H1 (cell line): ENCODE measurements around the gene DHRS7B.

Source experiments
- CHD2 ChIP-seq: IDR thresholded peaks from 2 replicates; pipeline ENCODE4 v1.6.1; 2012; ENCODE audit warnings: low read length, improper control_type of control experiment
- CTCF ChIP-seq, 3 experiments: IDR thresholded peaks; 1 replicate in 2 of 3; 2 replicates in 1 of 3; pipeline versions ENCODE4 v1.5.1 to v1.6.1; 2011; ENCODE audit warnings: low read length in 3 of 3, mild to moderate bottlenecking in 3 of 3, inconsistent platforms in 2 of 3, low read depth in 1 of 3, moderate library complexity in 1 of 3; ENCODE audit not compliant: insufficient read depth in 1 of 3; ENCODE audit errors: control extremely low read depth in 1 of 3
- EP300 ChIP-seq, 2 experiments: IDR thresholded peaks; 1 replicate in 1 of 2; 2 replicates in 1 of 2; pipeline ENCODE4 v1.6.1; 2011 to 2012; ENCODE audit warnings: low read depth in 2 of 2, low read length in 2 of 2, mild to moderate bottlenecking in 2 of 2, borderline replicate concordance in 1 of 2, inconsistent platforms in 1 of 2, moderate library complexity in 1 of 2
- HDAC6 ChIP-seq: IDR thresholded peaks from one replicate; pipeline ENCODE4 v1.7.1; 2012; ENCODE audit warnings: low read depth, mild to moderate bottlenecking, inconsistent platforms, low read length, moderate library complexity
- KDM4A ChIP-seq: IDR thresholded peaks from one replicate; pipeline ENCODE4 v1.7.1; 2012; ENCODE audit warnings: low read depth, mild to moderate bottlenecking, moderate library complexity, low read length, inconsistent platforms; ENCODE audit not compliant: severe bottlenecking
- RAD21 ChIP-seq, 2 experiments: IDR thresholded peaks in 1 of 2; conservative IDR thresholded peaks in 1 of 2; 2 replicates each; pipeline ENCODE4 v1.6.1; 2011; ENCODE audit warnings: low read depth in 2 of 2, low read length in 2 of 2, improper control_type of control experiment in 1 of 2, inconsistent platforms in 1 of 2, mild to moderate bottlenecking in 1 of 2, moderate library complexity in 1 of 2
- RFX5 ChIP-seq: IDR thresholded peaks from 2 replicates; pipeline ENCODE4 v1.6.1; 2011; ENCODE audit warnings: low read depth, low read length, improper control_type of control experiment, borderline replicate concordance

- TF ChIP-seq CTCF (IDR thresholded peaks at IDR 0.05; ENCODE audit: control extremely low read depth in 1 of 3, insufficient read depth in 1 of 3, low read depth in 1 of 3, low read length in 3 of 3): no peak
- TF ChIP-seq HDAC6: no peak
- TF ChIP-seq RAD21 (IDR thresholded peaks at IDR 0.05 in 1 of 2, conservative IDR thresholded peaks at IDR 0.05 in 1 of 2; ENCODE audit: low read depth in 2 of 2, low read length in 2 of 2): no peak
- TF ChIP-seq RFX5: no peak
- no peak for TF ChIP-seq KDM4A
- no peak for TF ChIP-seq CHD2
- TF ChIP-seq EP300 (IDR thresholded peaks at IDR 0.05; ENCODE audit: borderline replicate concordance in 1 of 2, low read depth in 2 of 2, low read length in 2 of 2): no peak
Observed at GRCh38 chr17:21149621-21150020, 22.9 kb downstream of the DHRS7B start.
